ENCODE results near the gene MRPS35.

Gene MRPS35

GRCh38 chr12:27710592-27711316 is at the start of gene MRPS35:
TSS of gene MRPS35 (plus strand) at chr12:27710832. CDS start at chr12:27710844, 12 bp downstream.
- FAIRE-seq, result no peak
- TF ChIP-seq CTCF (IDR thresholded peaks at IDR 0.05; ENCODE audit: insufficient read depth, missing control alignments), result no peak
- DNase-seq (ENCODE audit: insufficient read length, low spot score), result peak; percentile 20

- FAIRE-seq, result no peak
- TF ChIP-seq CTCF (IDR thresholded peaks at IDR 0.05; ENCODE audit: insufficient read depth, missing control alignments), result no peak
- no peak for DNase-seq (ENCODE audit: insufficient read length, low spot score)
Observed at GRCh38 chr12:27665704-27666103, 44.9 kb upstream of the MRPS35 start.

- DNase-seq (ENCODE audit: insufficient read length, low spot score) (no peak), FAIRE-seq (no peak)
- no peak for TF ChIP-seq CTCF (IDR thresholded peaks at IDR 0.05; ENCODE audit: insufficient read depth, missing control alignments)
Observed at GRCh38 chr12:27666510-27666909, 44.1 kb upstream of the MRPS35 start.

GRCh38 chr12:27667540-27667939 is 43.1 kb upstream of the MRPS35 start:
- FAIRE-seq, result no peak
- DNase-seq (ENCODE audit: insufficient read length, low spot score), result no peak

GRCh38 chr12:27672051-27672450 is 38.6 kb upstream of the MRPS35 start:
- no peak for TF ChIP-seq CTCF (IDR thresholded peaks at IDR 0.05; ENCODE audit: insufficient read depth, missing control alignments)
- FAIRE-seq (no peak), DNase-seq (ENCODE audit: insufficient read length, low spot score) (no peak)

More at GRCh38 chr12:27667540-27667939, 43.1 kb upstream of the MRPS35 start:
- TF ChIP-seq CTCF (IDR thresholded peaks at IDR 0.05; ENCODE audit: insufficient read depth, missing control alignments), result no peak

GRCh38 chr12:27672643-27673042 is 38.0 kb upstream of the MRPS35 start:
- TF ChIP-seq CTCF (IDR thresholded peaks at IDR 0.05; ENCODE audit: insufficient read depth, missing control alignments), result no peak
- DNase-seq (ENCODE audit: insufficient read length, low spot score) (no peak), FAIRE-seq (no peak)

- no peak for TF ChIP-seq CTCF (IDR thresholded peaks at IDR 0.05; ENCODE audit: insufficient read depth, missing control alignments)
- DNase-seq (ENCODE audit: insufficient read length, low spot score) (no peak), FAIRE-seq (no peak)
Observed at GRCh38 chr12:27673101-27673718, 37.4 kb upstream of the MRPS35 start.
